GM12891 (cell line): ENCODE measurements around the gene NAALAD2.
"Not testable (repeated sequence)": the region's sequence is repeated elsewhere in the genome, so short reads cannot be mapped to it uniquely, and the experiment has no call there.

Source experiments
- DNase-seq: peaks from one replicate; pipeline ENCODE4 v3.0.0; 2011; ENCODE audit warnings: low spot score; ENCODE audit not compliant: insufficient read length
- FAIRE-seq: peaks from 2 replicates; lab custom pipeline; 2011; peaks lifted over from hg19 to GRCh38; lab: Jason Lieb, UNC
- PAX5 ChIP-seq: IDR thresholded peaks from 2 replicates; pipeline ENCODE4 v1.6.1; 2011; ENCODE audit warnings: low read length, moderate library complexity, mild to moderate bottlenecking; ENCODE audit not compliant: insufficient read depth, severe bottlenecking
- POLR2A ChIP-seq: IDR thresholded peaks from 2 replicates; pipeline ENCODE4 v1.6.1; 2011; ENCODE audit warnings: low read depth, low read length, control low read depth
- POLR2AphosphoS5 ChIP-seq: IDR thresholded peaks from 2 replicates; pipeline ENCODE4 v1.6.1; 2011; ENCODE audit warnings: low read depth, low read length, control low read depth
- POU2F2 ChIP-seq: IDR thresholded peaks from 2 replicates; pipeline ENCODE4 v1.6.1; 2011; ENCODE audit warnings: low read depth, mild to moderate bottlenecking, control low read depth, low read length, moderate library complexity
- SPI1 ChIP-seq: IDR thresholded peaks from 2 replicates; pipeline ENCODE4 v1.6.1; 2011; ENCODE audit warnings: low read depth, low read length, control low read depth
- TAF1 ChIP-seq: IDR thresholded peaks from 2 replicates; pipeline ENCODE4 v1.6.1; 2011; ENCODE audit warnings: low read depth, low read length, control low read depth

Gene NAALAD2

GRCh38 chr11:90218606-90219005 is 84.1 kb downstream of the NAALAD2 start:
- FAIRE-seq (no peak), DNase-seq (no peak)
- no peak for TF ChIP-seq POLR2A
- TF ChIP-seq PAX5 = no peak
- TF ChIP-seq TAF1 = no peak
- no peak for TF ChIP-seq POU2F2
- no peak for TF ChIP-seq SPI1
- TF ChIP-seq POLR2AphosphoS5 = no peak

GRCh38 chr11:90219438-90219837 is 85.0 kb downstream of the NAALAD2 start:
- no peak for FAIRE-seq
- no peak for DNase-seq
- TF ChIP-seq SPI1 (no peak), POLR2A (no peak), PAX5 (no peak), TAF1 (no peak)

GRCh38 chr11:90220391-90220790 is 85.9 kb downstream of the NAALAD2 start:
- FAIRE-seq = no peak

GRCh38 chr11:90221803-90222458 is 87.5 kb downstream of the NAALAD2 start:
- FAIRE-seq (peak; percentile 86), DNase-seq (no peak)
- TF ChIP-seq POLR2AphosphoS5 (no peak), SPI1 (no peak), TAF1 (no peak), POU2F2 (no peak), POLR2A (no peak), PAX5 (no peak)

More at GRCh38 chr11:90220391-90220790, 85.9 kb downstream of the NAALAD2 start:
- no peak for TF ChIP-seq TAF1
- TF ChIP-seq POU2F2 = no peak
- no peak for TF ChIP-seq PAX5
- no peak for TF ChIP-seq POLR2AphosphoS5
- no peak for TF ChIP-seq SPI1
- no peak for TF ChIP-seq POLR2A
- DNase-seq = no peak

- FAIRE-seq = peak; percentile 95
- TF ChIP-seq POLR2A (peak; percentile 90), PAX5 (no peak), TAF1 (peak; percentile 84), POU2F2 (no peak), POLR2AphosphoS5 (peak; percentile 88)
Observed at GRCh38 chr11:90222459-90223247, 88.2 kb downstream of the NAALAD2 start, which contains the start of gene CHORDC1. Gene CHORDC1, minus strand, starts transcription at chr11:90223049. Its CDS starts 95 bp downstream, at chr11:90222954.

GRCh38 chr11:90223248-90223585 is 88.8 kb downstream of the NAALAD2 start:
- FAIRE-seq (no peak), DNase-seq (no peak)
- TF ChIP-seq TAF1 = no peak; the same call in 1 of the 2 replicates
- peak; percentile 17; the same call in 1 of the 2 replicates for TF ChIP-seq SPI1

More at GRCh38 chr11:90222459-90223247, 88.2 kb downstream of the NAALAD2 start, which contains the start of gene CHORDC1:
- peak; percentile 66 for DNase-seq

- FAIRE-seq (no peak), DNase-seq (no peak)
- TF ChIP-seq SPI1 = no peak
- TF ChIP-seq TAF1 = no peak
- no peak for TF ChIP-seq POU2F2
- TF ChIP-seq POLR2AphosphoS5 = no peak
Observed at GRCh38 chr11:90228056-90228455, 93.6 kb downstream of the NAALAD2 start.

- TF ChIP-seq PAX5 = no peak
- TF ChIP-seq POLR2AphosphoS5 = no peak
- no peak for TF ChIP-seq POU2F2
- TF ChIP-seq TAF1 = no peak
- TF ChIP-seq POLR2A = no peak
- TF ChIP-seq SPI1 = no peak
- DNase-seq (no peak), FAIRE-seq (no peak)
Observed at GRCh38 chr11:90229791-90230190, 95.3 kb downstream of the NAALAD2 start.

GRCh38 chr11:90234977-90235376 is 100.5 kb downstream of the NAALAD2 start:
- DNase-seq (no peak), FAIRE-seq (no peak)
- TF ChIP-seq POU2F2 (no peak), PAX5 (no peak), SPI1 (no peak), POLR2A (no peak), TAF1 (no peak)

GRCh38 chr11:90235526-90235925 is 101.1 kb downstream of the NAALAD2 start:
- no peak for FAIRE-seq
- no peak for DNase-seq
- no peak for TF ChIP-seq POLR2A
- no peak for TF ChIP-seq SPI1
- TF ChIP-seq POU2F2 = no peak
- no peak for TF ChIP-seq TAF1
- no peak for TF ChIP-seq PAX5
- no peak for TF ChIP-seq POLR2AphosphoS5

GRCh38 chr11:90237004-90237403 is 102.5 kb downstream of the NAALAD2 start:
- FAIRE-seq (no peak), DNase-seq (no peak)
- no peak for TF ChIP-seq SPI1
- TF ChIP-seq PAX5 = no peak

GRCh38 chr11:90239967-90240636 is 105.6 kb downstream of the NAALAD2 start:
- FAIRE-seq, DNase-seq: not testable (repeated sequence)
